Sigmoid colon (tissue), 3 donors: ENCODE data around the gene NFIA.

Source experiments
- CTCF ChIP-seq, 4 experiments: fragments of 450-650 bp in 3 of 4; fragments of 200-600 bp in 1 of 4; IDR thresholded peaks; one replicate each; pipeline ENCODE4 v1.5.1; 2016 to 2019; ENCODE audit warnings: antibody characterized with exemption in 4 of 4, mild to moderate bottlenecking in 3 of 4, moderate library complexity in 2 of 4
- POLR2A ChIP-seq, 2 donors: fragments of 450-650 bp; IDR thresholded peaks; one replicate each; pipeline ENCODE4 v1.6.1; 2016; ENCODE audit warnings: antibody characterized with exemption in 2 of 2, mild to moderate bottlenecking in 2 of 2, moderate library complexity in 2 of 2

GRCh38 chr1:61403679-61404596, 321.6 kb downstream of the NFIA start:
- TF ChIP-seq CTCF (IDR thresholded peaks at IDR 0.05): no peak
- TF ChIP-seq POLR2A (IDR thresholded peaks at IDR 0.05): no peak
